CD14-positive monocyte (primary cell): ENCODE results near the gene ACSF3. TPM values are rescaled to one million over a fixed set of nuclear protein-coding genes. Genes with fewer than 3 reads are reported as not detected.
A peak's percentile ranks its signal among the peaks of the same experiment; 100 is the strongest.

Experiments used
- DNase-seq, 3 donors: peaks; one replicate each; pipeline ENCODE4 v3.0.0-alpha.2; 2011 to 2022
- H2AFZ ChIP-seq: 2 replicates; pipeline ENCODE4 v1.6.0; 2012; ENCODE audit warnings: mild to moderate bottlenecking, low read depth, low read length, inconsistent platforms; ENCODE audit not compliant: insufficient read depth, poor library complexity, severe bottlenecking
- H3K27ac ChIP-seq, 2 donors: 1 replicate in 1 of 2; 2 replicates in 1 of 2; pipeline ENCODE4 v1.5.1; 2012 to 2013; ENCODE audit warnings: low read length in 2 of 2, control low read depth in 1 of 2, inconsistent platforms in 1 of 2, low read depth in 1 of 2, mild to moderate bottlenecking in 1 of 2
- H3K27me3 ChIP-seq, 2 donors: one replicate each; pipeline versions ENCODE4 v1.6.0 to v1.6.1; 2011 to 2013; ENCODE audit warnings: low read length in 2 of 2; ENCODE audit not compliant: control insufficient read depth in 2 of 2, insufficient read depth in 2 of 2
- H3K36me3 ChIP-seq, 2 donors: replicated peaks in 1 of 2; 1 replicate in 1 of 2; 2 replicates in 1 of 2; pipeline versions ENCODE4 v1.5.1 to v1.6.1; 2012 to 2013; ENCODE audit warnings: low read length in 2 of 2, control low read depth in 1 of 2, inconsistent platforms in 1 of 2, mild to moderate bottlenecking in 1 of 2; ENCODE audit not compliant: insufficient read depth in 2 of 2, control insufficient read depth in 1 of 2
- H3K4me1 ChIP-seq, 2 donors: 1 replicate in 1 of 2; 2 replicates in 1 of 2; pipeline versions ENCODE4 v1.5.1 to v1.6.1; 2012 to 2013; ENCODE audit warnings: low read length in 2 of 2, control low read depth in 1 of 2, inconsistent platforms in 1 of 2, mild to moderate bottlenecking in 1 of 2, moderate library complexity in 1 of 2; ENCODE audit not compliant: insufficient read depth in 2 of 2, control insufficient read depth in 1 of 2
- H3K4me2 ChIP-seq: replicated peaks from 2 replicates; pipeline ENCODE3; 2012; ENCODE audit warnings: low read length, moderate library complexity, mild to moderate bottlenecking; ENCODE audit not compliant: poor library complexity, severe bottlenecking; ENCODE audit errors: extremely low read depth
- H3K4me3 ChIP-seq, 3 experiments: fragments of 200-600 bp in 1 of 3; sonication (generic) in 1 of 3; replicated peaks in 1 of 3; 1 replicate in 2 of 3; 2 replicates in 1 of 3; pipeline ENCODE4 v1.5.1; 2011 to 2013; ENCODE audit warnings: low read length in 3 of 3, mild to moderate bottlenecking in 3 of 3, control low read depth in 2 of 3, low read depth in 2 of 3, inconsistent platforms in 1 of 3, moderate library complexity in 1 of 3
- H3K79me2 ChIP-seq: 2 replicates; pipeline ENCODE4 v1.6.0; 2012; ENCODE audit warnings: mild to moderate bottlenecking, control low read depth, inconsistent platforms, low read length, moderate library complexity; ENCODE audit not compliant: insufficient read depth
- H3K9ac ChIP-seq: 2 replicates; pipeline ENCODE4 v1.6.0; 2017; ENCODE audit warnings: low read length, mild to moderate bottlenecking; ENCODE audit not compliant: insufficient read depth, poor library complexity, severe bottlenecking
- H3K9me3 ChIP-seq, 2 donors: replicated peaks in 1 of 2; 1 replicate in 1 of 2; 2 replicates in 1 of 2; pipeline versions ENCODE4 v1.5.1 to v1.6.1; 2012 to 2013; ENCODE audit warnings: low read length in 2 of 2, control low read depth in 1 of 2; ENCODE audit not compliant: control insufficient read depth in 1 of 2, insufficient read depth in 1 of 2
- H4K20me1 ChIP-seq: 2 replicates; pipeline ENCODE4 v1.6.0; 2012; ENCODE audit warnings: mild to moderate bottlenecking, low read length, control low read depth, moderate library complexity; ENCODE audit not compliant: insufficient read depth
- H3K27ac Mint-ChIP-seq, 7 donors: one replicate each; pipeline ENCODE4 v1.8.0; 2020; ENCODE audit warnings: mild to moderate bottlenecking in 7 of 7, mixed read lengths in 7 of 7, moderate library complexity in 6 of 7, inconsistent platforms in 2 of 7
- H3K27me3 Mint-ChIP-seq, 3 donors: one replicate each; pipeline ENCODE4 v1.8.0; 2021 to 2022; ENCODE audit warnings: low read depth in 3 of 3, mild to moderate bottlenecking in 3 of 3, mixed read lengths in 3 of 3, moderate library complexity in 3 of 3, inconsistent platforms in 1 of 3
- H3K36me3 Mint-ChIP-seq, 2 donors: one replicate each; pipeline ENCODE4 v1.8.0; 2020; ENCODE audit warnings: mixed read lengths in 2 of 2, inconsistent platforms in 1 of 2, mild to moderate bottlenecking in 1 of 2
- H3K4me1 Mint-ChIP-seq: one replicate; pipeline ENCODE4 v1.8.0; 2020; ENCODE audit warnings: mild to moderate bottlenecking, mixed read lengths
- H3K4me3 Mint-ChIP-seq, 2 donors: one replicate each; pipeline ENCODE4 v1.8.0; 2020; ENCODE audit warnings: mild to moderate bottlenecking in 2 of 2, mixed read lengths in 2 of 2, moderate library complexity in 1 of 2
- H3K9me3 Mint-ChIP-seq, 7 donors: one replicate each; pipeline ENCODE4 v1.8.0; 2020 to 2022; ENCODE audit warnings: mixed read lengths in 7 of 7, mild to moderate bottlenecking in 6 of 7, moderate library complexity in 6 of 7, inconsistent platforms in 2 of 7
- WGBS: methylation state at CpG from one replicate; pipeline ENCODE4 v1.1.5; 2013; ENCODE audit warnings: missing lambda C conversion rate; ENCODE audit not compliant: insufficient coverage; 5-methylcytosine and 5-hydroxymethylcytosine counted together
- intact Hi-C, 2 donors: fragments of 100-400 bp; cut with micrococcal nuclease; formaldehyde crosslinking; loops; one replicate each; pipeline versions ENCODE4 v1.15.0 to v1.15.1; 2023
- polyA plus RNA-seq, 3 donors: library from polyadenylated mRNA; depleted of rRNA in 1 of 3; unstranded in 2 of 3; stranded (reverse) in 1 of 3; fragments of 300-500 nt in 2 of 3; fragments of >200 nt in 1 of 3; fragmentation: Illumina TruSeq in 2 of 3; gene quantifications; 1 replicate in 2 of 3; 2 replicates in 1 of 3; pipeline ENCODE4 v1.2.3, GENCODE V29; 2012 to 2021
- TF ChIP-seq, protein P1 (sequence below): fragments of 200-600 bp; IDR thresholded peaks from one replicate; pipeline ENCODE4 v1.8.0; 2022; ENCODE audit warnings: antibody characterized with exemption, mild to moderate bottlenecking

ACSF3 gene
- polyA plus RNA-seq, 3 donors = 23.5 to 26.7 (median 26.4) TPM

- no peaks in the 10 kb centered on the region for H3K9me3 ChIP-seq
- H3K4me1 ChIP-seq = peaks cover 7 to 33% of the 10 kb centered on the region in 2 donors
- Mint-ChIP-seq H3K4me3 (no peak overlapping the region), H3K36me3 (peaks cover 72 to 91% of the 10 kb centered on the region in 2 donors), H3K9me3 (peaks cover 0 to 8% (median 4%) of the 10 kb centered on the region in 7 donors), H3K27me3 (peaks cover 0 to 1% (median 0%) of the 10 kb centered on the region in 3 donors), H3K27ac (peak overlapping the region in 4 of 7 donors; percentile 51 to 82 (median 64)), H3K4me1 (peaks cover 33% of the 10 kb centered on the region)
- WGBS = 80% methylated on average over 22 of the region's 27 CpGs
- H3K4me2 ChIP-seq = no peak overlapping the region
- H3K9ac ChIP-seq = no peak overlapping the region
- H2AFZ ChIP-seq = no peak overlapping the region
- H4K20me1 ChIP-seq = peaks cover 76% of the 10 kb centered on the region
- TF ChIP-seq, protein P1, sequence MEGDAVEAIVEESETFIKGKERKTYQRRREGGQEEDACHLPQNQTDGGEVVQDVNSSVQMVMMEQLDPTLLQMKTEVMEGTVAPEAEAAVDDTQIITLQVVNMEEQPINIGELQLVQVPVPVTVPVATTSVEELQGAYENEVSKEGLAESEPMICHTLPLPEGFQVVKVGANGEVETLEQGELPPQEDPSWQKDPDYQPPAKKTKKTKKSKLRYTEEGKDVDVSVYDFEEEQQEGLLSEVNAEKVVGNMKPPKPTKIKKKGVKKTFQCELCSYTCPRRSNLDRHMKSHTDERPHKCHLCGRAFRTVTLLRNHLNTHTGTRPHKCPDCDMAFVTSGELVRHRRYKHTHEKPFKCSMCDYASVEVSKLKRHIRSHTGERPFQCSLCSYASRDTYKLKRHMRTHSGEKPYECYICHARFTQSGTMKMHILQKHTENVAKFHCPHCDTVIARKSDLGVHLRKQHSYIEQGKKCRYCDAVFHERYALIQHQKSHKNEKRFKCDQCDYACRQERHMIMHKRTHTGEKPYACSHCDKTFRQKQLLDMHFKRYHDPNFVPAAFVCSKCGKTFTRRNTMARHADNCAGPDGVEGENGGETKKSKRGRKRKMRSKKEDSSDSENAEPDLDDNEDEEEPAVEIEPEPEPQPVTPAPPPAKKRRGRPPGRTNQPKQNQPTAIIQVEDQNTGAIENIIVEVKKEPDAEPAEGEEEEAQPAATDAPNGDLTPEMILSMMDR = no peak
- intact Hi-C loops = loop anchor here in 1 of 2 donors (10.0 kb wide), 1 partner anchor 92 kb away; no protein-coding TSS in a partner anchor
- no peak for DNase-seq
- H3K27me3 ChIP-seq = no peaks in the 10 kb centered on the region
- no peak overlapping the region for H3K27ac ChIP-seq
- H3K4me3 ChIP-seq = no peak overlapping the region
- peaks cover 25% of the 10 kb centered on the region for H3K79me2 ChIP-seq
- peaks cover 65 to 86% of the 10 kb centered on the region in 2 donors for H3K36me3 ChIP-seq
Observed at GRCh38 chr16:89102481-89103073, 8.9 kb downstream of the ACSF3 start.

DNA sequence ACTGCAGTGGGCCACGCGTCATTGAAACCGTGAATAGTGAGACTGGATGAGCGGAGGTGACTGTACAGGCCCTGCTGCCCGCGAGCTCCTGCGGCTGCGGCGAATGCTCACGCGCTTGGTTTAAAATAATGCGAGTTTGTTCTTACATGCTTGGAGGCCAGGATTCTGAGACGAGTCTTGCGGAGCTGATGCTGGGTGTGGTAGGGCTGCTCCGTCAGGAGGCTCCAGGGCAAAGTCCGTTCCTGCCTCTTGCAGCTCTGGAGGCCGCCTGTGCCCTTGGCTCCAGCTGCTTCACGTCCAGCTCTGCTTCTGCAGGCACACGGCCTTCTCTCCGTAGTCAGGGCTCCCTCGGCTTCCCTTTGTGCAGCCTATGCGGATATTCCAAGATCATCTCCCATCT, 9.5 kb downstream of the ACSF3 start:
- Histone ChIP-seq H3K4me2 (no peak overlapping the region), H2AFZ (no peak overlapping the region), H4K20me1 (peaks cover 72% of the 10 kb centered on the region), H3K27ac (no peak overlapping the region), H3K36me3 (peaks cover 66 to 91% of the 10 kb centered on the region in 2 donors), H3K4me1 (peaks cover 7 to 27% of the 10 kb centered on the region in 2 donors), H3K27me3 (no peaks in the 10 kb centered on the region), H3K79me2 (peaks cover 19% of the 10 kb centered on the region), H3K4me3 (no peak overlapping the region), H3K9ac (no peak overlapping the region), H3K9me3 (no peaks in the 10 kb centered on the region)
- intact Hi-C loops = loop anchor here in 1 of 2 donors (10.0 kb wide), 1 partner anchor 92 kb away; no protein-coding TSS in a partner anchor
- peaks cover 0 to 10% (median 4%) of the 10 kb centered on the region in 7 donors for H3K9me3 Mint-ChIP-seq
- no peak for DNase-seq
- TF ChIP-seq, protein P1 = no peak
- H3K27ac Mint-ChIP-seq = peak overlapping the region in 2 of 7 donors; percentile 58 to 70
- H3K36me3 Mint-ChIP-seq = peaks cover 77 to 91% of the 10 kb centered on the region in 2 donors
- peaks cover 27% of the 10 kb centered on the region for H3K4me1 Mint-ChIP-seq
- no peak overlapping the region for H3K4me3 Mint-ChIP-seq
- H3K27me3 Mint-ChIP-seq = peaks cover 0 to 1% (median 0%) of the 10 kb centered on the region in 3 donors
- 96% methylated on average over 22 of the region's 22 CpGs for WGBS
